Measurements from ENCODE around the gene KLHDC9.

KLHDC9 gene

GRCh38 chr1:161076410-161076809 is 21.8 kb upstream of the KLHDC9 start:
- no peak for DNase-seq

DNA sequence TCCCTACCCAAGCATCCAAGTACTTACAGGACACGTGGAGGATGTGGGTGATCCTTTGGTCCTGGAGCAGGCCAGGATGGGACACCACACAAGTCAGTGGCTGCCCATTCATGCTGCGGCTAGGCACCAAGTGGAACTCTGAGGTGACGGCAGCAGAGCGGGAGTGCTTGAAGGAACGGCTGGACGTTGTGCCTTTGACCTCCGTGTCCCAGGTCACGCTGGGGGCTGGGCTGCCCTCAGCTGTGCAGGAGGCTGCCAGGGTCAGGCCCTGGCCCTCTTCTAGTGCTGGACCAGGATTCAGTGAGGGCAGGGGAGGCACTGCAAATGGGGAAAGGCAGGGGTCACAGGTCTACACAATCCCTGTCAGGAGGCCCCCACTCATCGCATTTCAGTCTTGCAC is 20.7 kb upstream of the KLHDC9 start:
- no peak for DNase-seq

- no peak for DNase-seq
Measured at GRCh38 chr1:161079436-161080110, 18.6 kb upstream of the KLHDC9 start.

DNA sequence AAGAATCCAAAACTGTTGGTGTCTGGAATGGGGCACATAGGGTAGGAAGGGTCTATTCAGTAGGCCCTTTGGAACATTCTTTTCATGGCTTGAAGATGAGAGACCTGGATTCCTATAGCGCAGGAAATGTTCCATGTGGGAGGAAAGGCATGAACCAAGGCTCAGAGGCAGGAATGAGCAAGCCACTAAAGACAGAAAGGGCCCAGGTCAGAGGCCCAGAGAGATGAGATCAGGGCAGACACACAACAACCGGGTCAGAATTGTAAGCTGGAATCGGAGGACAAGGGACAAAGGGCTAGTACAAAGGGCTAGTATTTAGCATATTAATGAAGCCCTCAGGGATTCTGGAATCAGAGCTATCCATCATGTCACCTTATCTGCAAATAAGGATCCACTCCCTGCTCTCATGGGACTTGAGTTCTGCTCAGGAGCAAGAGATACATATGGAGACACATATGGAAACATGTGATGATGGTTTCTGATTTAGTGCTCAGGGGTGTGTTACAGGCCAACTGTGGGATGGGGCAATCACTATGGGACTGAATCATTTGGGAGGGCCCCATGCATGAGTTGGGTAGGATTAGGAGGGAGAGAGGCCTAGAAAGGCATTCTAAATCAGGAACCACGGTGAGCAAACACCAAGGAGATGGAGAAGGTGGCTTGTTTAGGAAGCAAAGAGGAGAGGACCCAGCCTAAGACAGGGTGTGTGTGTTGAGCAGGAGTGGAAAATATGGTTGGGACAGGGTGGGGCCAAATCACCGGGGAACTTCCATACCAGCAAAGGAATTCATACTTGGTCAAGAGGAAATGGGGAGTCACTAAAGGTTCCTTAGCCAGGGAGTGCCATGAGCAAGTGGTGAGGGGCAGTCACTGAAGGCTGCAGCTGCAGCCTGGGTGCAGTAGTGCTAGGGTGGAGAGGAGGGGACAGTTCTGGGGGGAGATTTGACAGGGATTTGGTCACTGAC is 17.4 kb upstream of the KLHDC9 start:
- DNase-seq, result no peak

- no peak for DNase-seq
Measured at GRCh38 chr1:161081519-161081918, 16.6 kb upstream of the KLHDC9 start.

GRCh38 chr1:161082483-161082882 is 15.7 kb upstream of the KLHDC9 start:
- DNase-seq, result no peak

DNA sequence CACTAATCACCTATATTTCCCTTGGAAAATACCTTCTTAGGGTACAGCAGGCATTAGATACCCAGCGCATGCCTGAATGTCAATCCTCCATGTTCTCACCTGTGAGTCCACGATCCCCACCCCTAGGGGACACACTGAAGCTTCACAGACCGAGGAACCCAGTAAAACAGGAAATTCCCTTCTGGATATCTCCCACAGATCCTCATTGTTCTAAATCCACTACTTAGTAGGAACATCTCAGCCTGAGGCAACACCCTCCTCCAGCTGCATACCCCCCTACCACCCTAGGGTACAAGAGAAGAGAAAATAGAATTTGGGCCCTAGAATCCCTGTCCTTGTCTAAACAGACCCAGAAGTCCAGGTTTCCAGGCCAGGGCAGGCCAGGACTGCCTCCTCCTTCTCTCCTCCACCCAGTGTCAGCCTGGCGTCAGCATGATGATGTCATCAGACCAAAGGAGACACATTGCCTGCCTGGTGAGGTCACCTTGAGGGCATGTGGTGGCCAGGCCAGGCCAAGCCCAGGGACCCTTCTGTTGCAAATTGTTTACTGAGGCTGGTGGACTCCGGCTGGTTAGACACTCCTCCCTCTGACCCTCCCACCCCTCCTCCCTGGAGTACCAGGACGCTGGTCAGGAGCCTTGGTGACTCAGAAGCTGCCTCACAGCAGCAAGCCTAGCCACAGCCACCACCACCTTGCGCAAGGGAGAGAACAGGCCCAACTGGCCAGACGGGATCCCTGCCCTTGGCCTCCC is 15.0 kb upstream of the KLHDC9 start:
- DNase-seq, result no peak

DNA sequence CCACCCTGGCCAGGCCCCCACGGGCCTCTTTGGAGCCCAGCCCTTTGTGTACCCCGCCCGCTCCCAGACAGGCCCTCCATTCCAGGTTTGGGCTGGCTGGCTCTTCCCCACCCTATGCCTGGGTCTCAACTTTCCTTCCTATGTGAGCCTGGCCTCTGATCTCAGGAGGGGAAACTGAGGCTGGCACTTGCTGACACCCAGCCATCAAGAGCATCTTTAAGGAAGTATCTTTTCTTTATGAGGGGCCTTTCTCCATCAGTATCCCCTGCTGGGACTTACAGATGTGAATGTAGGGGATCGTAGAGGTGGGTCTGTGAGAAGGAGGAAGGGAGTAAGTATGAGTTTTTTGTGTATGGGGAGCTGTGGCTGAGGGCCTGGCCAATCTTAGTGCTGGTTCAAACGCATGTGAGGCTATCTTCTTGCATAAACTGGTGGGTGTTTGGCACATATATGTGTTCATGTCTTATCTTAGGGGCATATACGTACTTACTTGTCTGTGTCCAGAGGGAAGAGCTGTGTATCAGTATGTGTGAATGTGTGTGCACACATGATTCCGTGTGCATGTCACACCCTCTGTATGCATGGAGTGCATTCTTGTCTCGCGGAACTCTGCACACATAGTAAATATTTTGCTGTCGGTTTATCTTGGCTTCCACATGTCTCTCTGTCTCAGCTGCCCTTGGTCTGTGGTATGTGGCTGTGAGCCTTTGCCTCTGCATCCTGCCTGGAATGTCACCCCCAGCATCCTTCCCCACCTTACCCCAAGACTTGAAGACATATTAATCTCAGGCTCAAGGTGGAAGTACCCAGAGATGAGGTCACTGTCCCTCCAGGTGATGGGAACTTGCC is 14.2 kb upstream of the KLHDC9 start:
- no peak for DNase-seq

- DNase-seq, result no peak
Measured at GRCh38 chr1:161084597-161084988, 13.6 kb upstream of the KLHDC9 start.

DNA sequence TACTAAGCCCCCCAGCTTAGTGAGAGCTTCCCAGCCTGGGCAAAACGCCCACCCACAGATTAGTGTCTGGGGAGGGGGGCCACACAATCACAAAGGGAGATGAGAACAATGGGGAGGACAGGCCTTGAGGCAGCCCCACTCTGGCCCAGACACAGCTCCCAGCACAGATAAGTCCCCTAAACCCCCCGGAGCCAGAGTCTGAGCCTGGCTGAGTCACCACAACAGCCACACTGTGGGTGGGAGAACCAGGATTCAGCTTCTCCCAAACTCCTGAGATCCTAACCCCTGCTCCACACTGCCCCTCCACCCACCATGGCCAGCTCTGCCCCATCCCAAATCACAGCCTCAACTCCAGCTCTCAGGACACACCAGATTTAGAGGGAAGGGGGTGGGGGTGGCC is 13.0 kb upstream of the KLHDC9 start:
- DNase-seq, result no peak

DNA sequence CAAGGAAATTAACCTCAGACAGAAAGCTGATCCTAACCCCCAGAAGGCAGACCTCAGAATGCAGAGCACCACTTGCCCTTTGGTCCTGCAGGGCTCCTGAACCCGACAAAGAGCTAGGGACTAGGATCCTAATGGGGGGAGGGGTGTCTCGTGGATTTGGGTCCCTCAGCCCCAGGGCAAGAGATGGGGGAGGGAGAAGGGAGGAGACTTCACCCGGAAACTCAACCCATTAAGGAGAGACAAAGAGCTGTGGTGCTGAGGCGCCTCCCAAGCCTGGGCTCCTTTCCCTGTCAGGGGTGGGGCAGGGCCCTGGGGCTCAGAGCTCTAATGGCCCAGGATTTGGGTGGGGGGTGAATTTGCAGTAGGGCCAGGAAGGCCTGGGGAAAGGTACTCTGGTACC is 11.7 kb upstream of the KLHDC9 start:
- no peak for DNase-seq

GRCh38 chr1:161088587-161089110 is 9.5 kb upstream of the KLHDC9 start:
- DNase-seq, result no peak

GRCh38 chr1:161089251-161089924 is 8.8 kb upstream of the KLHDC9 start, which contains the start of gene NECTIN4:
Gene NECTIN4 (minus strand): TSS chr1:161089558. CDS start chr1:161089296, 262 bp downstream.
- no peak for DNase-seq

DNA sequence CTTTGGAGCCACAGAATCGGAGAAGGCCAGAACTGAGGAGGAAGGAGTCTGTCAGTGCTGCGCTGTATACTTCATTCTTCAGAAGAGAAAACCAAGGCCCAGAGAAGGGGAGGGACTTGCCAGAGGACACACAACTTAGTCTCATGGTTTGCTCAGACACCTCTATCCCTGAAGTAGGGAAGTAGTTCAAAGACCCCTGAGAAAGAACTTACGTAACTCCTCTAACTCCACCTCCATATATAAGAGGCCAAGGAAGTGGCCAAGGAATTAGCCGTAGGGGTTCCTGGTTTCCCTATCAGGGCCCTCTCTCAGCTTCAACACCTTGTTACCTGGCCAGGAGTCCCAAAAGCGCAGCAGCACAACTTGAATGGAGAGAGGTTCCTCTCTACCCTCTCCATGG is 8.2 kb upstream of the KLHDC9 start:
- DNase-seq, result no peak

- peak in 2 of 6 experiments; percentile 10 for DNase-seq
Measured at GRCh38 chr1:161090617-161091016, 7.5 kb upstream of the KLHDC9 start.

- no peak for DNase-seq
Measured at GRCh38 chr1:161091093-161091492, 7.1 kb upstream of the KLHDC9 start.

- no peak for DNase-seq
Measured at GRCh38 chr1:161091796-161092507, 6.2 kb upstream of the KLHDC9 start.

GRCh38 chr1:161092621-161093028 is 5.5 kb upstream of the KLHDC9 start:
- DNase-seq, result no peak

- no peak for DNase-seq
Measured at GRCh38 chr1:161094481-161094880, 3.7 kb upstream of the KLHDC9 start.

DNA sequence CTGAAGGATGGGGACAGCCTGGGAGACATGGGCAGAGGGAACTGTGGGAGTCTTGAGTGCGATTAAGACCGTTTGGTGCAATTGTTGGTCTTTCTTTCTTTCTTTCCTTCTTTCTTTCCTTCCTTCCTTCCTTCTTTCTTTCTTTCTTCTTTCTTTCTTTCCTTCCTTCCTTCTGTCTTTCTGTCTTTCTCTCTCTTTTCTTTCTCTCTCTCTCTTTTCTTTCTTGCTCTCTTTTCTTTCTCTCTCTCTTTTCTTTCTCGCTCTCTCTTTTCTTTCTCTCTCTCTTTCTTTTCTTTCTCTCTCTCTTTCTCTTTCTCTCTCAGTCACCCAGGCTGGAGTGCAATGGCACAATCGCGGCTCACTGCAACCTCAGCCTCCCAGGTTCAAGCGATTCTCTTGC is 2.9 kb upstream of the KLHDC9 start:
- DNase-seq, result no peak

GRCh38 chr1:161096015-161096414 is 2.1 kb upstream of the KLHDC9 start:
- no peak for DNase-seq
